GM19468 (cell line): ENCODE measurements around the gene THSD4.

Experiments
- ATAC-seq: cut with Tn5 transposase; IDR thresholded peaks from one replicate; pipeline ENCODE4 v1.9.1; 2021; ENCODE audit warnings: mild to moderate bottlenecking, moderate library complexity, moderate number of reproducible peaks; ENCODE audit not compliant: unreplicated experiment; ENCODE audit errors: extremely low read depth

Gene THSD4

DNA sequence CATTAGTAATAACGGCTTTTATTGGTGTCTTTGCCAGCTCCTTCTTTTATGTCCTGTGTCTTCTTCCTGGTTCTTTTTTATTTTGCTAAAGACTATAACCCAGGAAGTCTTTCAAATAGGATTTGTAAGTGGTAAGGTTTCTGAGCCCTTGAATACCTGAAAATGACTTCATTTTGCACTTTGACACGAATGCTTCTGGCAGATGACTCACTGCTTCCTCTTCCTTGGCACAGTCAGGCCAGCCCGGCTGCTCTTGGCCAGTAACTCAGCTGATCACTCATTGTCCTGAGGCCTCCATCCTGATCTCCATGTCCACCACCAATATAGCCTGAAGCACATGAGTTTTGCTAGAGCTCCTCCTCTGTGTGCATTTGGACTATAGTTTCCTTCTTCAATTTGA is 646.4 kb downstream of the THSD4 start:
- ATAC-seq, result no peak

DNA sequence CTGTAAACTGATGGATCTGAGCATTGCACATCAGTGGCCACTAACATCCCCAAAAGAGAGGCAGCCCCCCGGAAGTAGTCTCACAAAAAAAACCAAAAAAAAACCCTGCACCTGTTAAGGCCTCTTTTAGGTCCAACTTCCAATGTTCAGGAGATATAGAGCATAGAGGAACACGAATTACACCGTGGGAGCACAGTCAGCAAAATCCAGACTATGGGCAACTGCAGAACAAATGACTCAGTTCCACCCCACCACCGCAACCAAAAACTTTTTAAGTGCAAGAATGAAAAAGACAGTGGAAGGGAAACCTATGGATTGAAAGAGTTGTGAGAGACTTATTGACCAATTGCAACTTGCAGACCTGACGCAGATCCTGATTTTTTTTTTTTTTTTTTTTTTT is 652.9 kb downstream of the THSD4 start:
- no peak for ATAC-seq

DNA sequence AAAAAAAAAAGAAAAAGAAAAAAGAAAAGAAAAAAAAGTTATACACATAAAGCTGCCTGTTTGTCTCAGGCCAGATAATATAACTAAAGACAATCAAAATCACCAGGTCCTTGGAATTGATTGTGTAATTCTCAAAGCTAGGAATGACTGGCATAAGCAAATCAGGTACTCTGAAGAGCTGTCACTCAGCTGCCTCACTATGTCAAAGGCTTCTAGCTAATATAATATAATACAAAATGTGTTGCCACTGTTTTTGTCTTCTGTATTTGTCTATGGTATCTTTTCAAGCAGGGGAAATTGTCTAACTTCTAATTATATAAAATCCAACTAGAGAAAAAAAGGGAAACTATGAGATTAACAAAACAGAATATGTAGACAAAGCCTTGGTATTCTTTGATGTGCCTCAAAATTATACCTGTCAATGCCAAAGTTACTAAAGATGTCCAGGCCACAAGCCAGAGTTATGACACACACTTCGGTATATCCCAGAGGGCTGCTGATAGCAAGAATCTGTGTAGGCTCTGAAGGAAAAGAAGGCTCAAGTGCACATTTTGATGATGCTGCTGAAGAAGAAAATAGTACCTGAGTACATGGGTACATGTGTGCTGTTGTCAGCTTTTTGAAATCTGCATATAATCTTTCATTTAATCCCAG is 658.1 kb downstream of the THSD4 start:
- no peak for ATAC-seq

DNA sequence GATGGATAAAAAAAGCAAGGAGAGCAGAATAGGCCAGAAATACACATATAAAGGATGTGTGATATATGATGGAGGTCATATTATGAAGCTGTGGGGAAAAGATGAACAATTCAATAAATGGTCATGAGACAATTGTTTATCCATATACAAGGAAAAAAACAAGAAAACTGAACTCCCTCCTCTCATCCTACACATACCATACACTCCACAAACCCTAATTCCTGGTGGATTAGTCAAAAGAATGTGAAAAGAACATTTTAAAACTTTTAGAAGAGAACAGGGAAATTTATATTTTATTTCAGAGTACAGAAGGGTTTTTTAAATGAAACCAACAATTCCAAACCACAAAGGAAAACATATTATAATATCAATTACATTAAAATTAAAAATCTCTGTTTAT is 660.6 kb downstream of the THSD4 start:
- no peak for ATAC-seq

DNA sequence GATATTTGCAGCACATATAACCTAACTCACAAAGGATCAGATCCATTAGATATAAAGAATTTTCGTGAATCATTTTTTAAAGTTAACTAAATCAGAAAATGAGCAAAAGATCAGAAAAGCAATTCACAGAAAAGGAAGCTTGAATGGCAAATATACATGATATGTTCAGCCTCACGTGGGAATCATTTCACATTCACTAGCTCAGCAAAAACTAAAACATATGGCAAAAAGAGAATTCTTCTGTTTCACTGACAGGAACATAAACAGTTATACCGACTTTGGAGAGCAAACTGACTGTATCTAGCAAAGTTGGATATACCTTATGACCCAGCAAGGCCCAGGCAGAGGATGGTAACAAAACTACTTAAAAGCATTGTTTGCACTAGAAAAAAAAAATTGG is 661.0 kb downstream of the THSD4 start:
- ATAC-seq, result no peak

DNA sequence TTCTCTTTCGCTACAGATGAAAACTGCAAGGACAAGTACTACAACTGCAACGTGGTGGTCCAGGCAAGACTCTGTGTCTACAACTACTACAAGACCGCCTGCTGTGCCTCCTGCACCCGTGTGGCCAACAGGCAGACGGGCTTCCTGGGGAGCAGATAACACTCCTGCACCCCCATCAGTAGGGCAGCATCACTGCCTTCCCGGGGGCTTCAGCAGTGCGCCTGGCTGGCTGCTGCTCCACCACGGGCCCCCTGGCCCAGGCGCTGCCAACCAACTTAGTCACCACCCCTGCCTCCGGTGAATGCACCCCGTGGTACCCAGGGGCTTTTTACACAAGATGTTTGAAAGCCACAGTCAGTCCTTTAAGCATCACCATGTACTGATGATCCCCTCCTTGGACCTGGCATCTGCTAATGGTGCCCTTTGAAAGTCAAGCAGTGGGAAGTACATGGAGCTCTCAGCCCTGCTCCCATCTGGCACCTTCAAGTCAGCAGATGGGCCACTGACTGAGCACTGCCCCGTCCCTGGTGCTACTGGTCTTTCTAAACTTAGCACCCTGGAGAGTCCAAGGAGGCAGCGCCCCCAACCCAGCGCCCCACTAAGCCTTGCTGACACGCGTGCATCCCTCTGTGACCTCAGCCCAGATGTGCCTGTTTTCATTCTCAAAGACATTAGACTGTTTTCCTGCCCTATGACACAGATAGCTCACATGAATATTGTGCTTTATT is 662.1 kb downstream of the THSD4 start:
- no peak for ATAC-seq

DNA sequence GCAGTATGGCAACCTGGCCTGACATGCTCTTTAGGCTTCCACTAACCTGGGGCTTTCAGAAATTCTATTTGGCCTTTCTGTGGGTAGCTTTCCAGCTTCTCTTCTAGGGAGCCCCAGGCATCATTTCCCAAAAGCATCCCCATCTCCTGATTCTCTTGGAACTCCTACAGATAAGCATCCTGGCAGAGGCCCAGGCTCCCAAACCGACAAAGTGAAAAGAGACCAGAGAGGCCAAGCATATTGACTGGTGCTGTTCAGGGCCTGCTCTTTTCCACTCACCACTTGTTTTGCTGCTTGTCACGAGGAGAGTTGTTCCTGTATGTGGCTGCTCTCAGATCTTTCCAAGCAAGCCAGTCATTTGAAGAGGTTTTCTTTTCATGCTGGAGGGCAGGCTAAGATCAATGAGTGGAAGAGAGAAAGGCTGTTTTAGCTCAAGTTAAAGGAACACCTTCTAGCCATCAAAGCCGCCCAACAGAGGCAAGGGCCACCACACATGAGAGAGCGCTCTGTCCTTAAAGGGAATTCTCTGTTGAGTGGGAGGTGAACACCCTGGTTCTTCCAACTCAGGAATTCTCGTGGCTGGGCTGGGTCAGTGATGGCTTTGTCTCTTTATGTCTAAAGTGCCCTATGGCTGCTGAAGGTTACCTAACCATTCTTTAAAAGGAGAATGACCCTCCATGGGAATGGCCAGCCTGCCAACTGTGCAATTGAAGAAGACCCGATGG is 664.0 kb downstream of the THSD4 start:
- ATAC-seq, result no peak

DNA sequence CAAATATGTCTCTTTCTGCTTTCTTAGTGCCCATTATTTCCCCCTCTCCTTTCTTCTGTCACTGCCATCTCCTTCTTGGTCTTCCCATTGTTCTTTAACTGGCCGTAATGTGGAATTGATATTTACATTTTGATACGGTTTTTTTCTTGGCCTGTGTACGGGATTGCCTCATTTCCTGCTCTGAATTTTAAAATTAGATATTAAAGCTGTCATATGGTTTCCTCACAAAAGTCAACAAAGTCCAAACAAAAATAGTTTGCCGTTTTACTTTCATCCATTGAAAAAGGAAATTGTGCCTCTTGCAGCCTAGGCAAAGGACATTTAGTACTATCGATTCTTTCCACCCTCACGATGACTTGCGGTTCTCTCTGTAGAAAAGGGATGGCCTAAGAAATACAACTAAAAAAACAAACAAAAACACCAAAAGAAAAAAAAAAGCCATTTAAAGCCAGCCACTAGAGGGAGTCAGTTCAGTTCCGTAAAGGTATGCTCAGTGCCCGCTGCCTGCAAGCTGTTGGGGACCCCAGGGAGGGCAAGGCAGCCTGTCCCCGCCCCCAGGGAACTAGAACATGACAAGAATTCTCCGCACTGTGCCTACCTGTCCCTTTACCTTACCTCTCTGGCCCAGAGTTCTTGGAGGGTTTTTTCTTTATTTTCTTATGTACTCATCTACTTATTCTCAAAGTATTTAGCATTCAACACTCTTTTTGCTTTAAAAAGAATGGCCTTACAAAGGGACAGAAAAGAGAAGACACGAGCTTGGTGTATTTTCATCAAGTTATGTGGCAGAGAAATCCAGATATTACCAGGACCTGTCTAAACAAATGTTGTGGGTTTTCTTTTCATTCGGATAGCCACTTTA is 665.1 kb downstream of the THSD4 start:
- ATAC-seq, result no peak

DNA sequence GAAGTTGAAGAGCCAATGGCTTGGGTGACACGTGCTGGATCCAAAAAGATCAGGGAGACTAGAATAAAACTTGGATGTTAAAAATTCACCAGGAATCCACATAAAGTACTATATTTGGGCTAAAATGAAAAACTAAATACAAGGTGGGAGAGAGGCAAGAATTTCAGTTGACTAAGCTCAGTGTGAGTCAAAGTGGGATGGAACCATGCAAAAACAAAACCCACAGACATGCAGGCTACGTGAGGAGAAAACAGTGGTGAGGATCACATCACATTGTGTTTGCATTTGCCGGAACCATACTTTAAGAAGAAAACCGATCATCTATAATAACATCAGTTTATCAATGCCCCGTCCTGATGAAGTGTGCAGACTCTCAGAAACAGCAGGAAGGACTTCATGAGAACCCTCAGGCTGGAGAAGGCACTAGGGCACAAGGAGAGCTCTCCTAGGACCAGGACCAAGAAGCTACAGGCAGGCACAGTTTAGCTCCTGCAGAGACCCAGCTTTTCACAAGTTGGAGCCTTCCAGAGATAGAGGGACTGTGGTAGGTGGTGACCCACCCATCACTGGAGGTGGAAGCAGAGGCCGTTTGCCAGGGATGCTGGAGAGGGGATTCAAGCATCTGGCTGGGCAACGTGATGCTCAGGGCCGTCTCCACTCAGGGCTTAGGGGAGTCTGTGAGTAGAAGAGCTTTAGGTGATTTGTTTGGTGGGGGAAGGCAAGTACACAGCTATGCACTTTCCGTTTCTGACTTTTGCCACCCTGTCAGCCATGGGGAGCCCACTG is 666.1 kb downstream of the THSD4 start:
- no peak for ATAC-seq

DNA sequence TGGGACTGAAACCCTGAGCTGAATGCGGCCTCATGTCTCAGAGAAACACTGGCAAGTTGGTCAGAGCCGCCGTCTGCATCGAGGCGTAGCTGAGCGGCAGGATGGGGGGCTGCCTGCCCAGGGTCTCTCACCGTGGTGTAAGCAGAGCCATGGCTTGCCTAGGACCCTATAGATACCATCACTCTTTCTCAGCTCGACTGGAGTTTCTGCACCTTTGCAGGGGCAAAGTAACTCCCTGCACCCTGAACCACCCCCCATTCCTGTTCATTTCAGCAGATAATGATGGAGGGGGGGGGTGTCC is 666.6 kb downstream of the THSD4 start:
- no peak for ATAC-seq

DNA sequence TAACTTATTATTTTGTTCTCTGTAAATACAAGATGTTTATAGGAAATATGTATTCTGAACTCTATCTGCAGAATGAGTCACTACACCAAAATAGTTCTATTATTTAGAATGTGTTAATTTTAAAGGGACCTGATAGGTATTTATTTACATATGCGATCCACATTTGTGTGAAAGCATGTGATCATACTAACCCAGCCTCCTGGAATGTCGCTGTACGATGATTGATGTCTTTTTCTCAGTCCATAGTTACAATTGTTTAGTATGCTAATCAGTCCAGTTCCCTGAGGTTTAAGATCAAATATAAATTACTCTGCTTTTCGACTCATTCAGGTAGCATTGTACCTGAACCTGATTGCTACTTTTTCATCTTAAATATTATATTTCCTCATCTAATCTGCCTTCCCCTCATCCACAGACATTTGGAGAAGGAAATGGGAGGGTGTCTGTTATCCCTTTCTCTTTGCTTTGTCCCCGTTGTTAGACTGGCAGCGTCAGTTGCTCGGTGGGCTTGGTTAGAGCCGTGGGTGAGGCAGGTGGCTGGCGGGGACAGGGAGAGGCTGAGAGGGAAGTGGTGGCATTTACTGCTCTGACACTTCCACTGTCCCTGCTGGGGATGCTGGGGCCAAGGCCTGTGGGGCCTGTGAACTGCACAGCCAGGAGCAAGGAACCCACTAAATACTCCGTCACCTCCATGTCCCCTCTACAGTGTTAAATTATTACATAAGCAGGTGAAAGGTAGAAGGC is 667.3 kb downstream of the THSD4 start:
- no peak for ATAC-seq

DNA sequence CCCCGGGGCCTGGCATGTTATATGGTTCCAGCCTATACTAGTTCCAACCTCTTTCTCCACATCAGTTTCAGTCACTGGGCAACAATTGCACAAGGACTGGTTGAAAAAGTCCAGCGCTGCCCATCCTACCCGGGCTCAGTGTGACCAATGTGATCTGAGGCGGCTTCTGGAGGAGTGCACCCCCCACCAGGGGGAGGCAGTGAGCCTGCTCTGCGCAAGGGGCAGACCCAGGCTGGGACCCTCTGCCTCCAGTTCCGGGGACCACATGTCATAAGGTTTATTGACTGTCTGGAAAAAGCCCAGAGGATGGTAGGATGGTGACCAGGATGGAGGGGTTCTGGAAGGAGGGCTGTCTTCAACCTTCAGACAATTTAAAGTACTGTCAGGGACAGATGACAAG is 669.4 kb downstream of the THSD4 start:
- no peak for ATAC-seq

DNA sequence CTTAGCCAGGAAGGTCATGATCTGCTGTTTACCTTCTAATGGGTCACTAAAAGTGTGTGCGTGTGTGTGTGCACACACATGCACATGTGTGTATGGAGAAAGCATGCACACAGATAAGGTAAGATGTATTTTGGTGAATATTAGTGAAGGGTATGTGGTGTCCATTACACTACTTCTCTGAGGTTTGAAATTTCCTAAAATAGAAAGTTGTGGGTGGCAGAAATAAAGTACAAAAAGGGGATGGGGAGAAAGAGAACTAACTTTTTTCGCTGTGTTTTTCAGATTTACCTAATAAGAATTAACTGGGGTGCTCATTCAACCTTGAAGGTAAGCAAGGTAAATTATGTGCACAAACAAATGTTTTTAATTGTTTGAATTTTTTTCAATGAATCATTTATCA is 670.7 kb downstream of the THSD4 start:
- ATAC-seq, result no peak

DNA sequence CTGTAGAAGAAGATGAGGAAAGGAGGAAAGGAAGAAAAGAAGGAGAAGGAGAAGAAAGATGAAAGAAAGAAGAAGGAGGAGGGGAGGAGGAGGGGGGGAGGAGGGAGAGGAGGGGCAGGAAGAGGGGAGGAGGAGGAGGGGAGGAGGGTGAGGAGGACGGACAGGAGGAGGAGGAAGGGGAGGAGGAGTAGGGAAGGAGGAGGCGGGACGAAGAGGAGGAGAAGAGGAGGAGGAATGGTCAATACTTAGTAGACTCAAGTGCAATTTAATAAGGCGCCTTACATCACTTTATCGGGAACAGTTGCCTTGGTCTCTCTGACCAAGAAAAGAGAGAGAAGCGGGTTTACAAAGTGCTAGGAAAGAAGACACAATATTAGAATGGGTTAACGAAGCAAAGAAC is 671.4 kb downstream of the THSD4 start:
- ATAC-seq, result no peak

DNA sequence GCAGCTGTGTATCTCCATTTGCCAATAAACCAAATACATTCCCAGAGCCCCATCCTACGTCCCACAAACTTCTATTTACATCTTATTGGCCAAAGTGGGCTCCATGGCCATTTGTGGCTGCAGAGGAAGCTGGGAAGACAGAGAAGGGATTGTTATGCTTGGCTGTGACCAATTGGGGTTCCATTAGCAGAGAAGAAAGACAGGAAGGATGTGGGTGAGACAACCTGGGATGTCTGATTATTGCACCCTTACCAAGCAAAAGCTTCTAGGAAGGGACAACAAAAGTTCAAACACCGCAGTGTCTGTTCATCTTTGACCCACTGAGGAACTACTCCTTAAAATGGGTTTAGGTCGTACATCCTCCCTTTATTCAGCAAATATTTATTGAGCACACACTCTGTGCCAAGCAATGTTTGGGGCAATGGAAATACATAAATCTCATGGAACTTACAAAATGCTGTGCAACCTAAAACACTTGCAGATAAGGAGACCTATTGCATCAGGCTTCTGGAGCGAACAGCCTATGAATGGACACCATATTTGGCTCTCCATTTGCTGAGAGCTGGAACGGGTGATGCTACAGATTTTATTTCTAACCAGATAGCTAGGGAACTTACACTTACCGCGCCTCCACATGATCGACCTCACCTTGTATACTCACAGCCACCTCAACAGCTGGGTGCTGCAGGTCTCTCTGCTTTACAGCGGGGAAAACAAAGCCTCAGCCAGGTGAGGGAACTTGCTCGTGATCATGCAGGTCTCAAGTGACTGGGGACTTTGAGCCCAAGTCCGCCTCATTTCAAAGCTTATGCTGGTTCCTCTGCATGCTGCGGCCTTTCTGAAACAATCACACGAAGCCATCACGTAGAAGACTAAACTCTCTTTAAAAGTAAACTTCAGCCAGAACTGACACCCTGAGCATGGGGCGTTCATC is 673.6 kb downstream of the THSD4 start:
- ATAC-seq, result no peak

DNA sequence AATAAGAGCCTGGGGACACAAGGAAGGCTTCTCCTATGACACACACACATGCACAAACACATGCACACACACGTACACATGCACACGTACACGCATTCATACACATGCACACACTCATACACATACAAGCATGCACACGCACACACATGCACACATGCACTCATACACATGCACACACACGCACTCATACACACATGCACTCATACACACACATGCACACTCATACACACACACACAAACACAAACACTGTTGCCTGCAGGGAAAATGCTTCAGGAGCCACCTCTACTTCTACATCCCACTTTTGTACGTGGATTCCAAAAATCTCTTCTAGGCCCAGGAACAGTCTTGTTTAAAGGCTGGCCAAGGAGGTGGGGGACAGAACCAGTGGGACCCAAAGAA is 674.3 kb downstream of the THSD4 start:
- ATAC-seq, result no peak

DNA sequence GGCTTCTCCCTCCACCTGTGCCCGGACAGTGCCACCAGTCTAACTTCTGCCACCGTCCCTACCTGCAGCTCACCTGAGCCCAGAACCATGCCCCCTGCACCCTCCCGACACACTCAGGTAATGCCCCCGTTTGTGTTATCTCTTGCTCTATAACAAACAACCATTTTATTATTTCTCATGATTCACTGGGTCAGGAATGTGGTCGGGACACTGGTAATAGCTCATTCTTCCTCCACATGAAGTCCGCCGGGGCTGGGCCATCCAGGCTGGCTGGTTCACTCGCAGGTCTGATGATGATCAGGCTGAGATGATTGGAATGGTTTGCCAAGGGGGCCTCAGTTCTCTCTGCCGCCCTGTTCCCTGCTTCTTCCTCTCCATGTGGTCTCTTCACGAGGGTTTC is 674.8 kb downstream of the THSD4 start:
- no peak for ATAC-seq

DNA sequence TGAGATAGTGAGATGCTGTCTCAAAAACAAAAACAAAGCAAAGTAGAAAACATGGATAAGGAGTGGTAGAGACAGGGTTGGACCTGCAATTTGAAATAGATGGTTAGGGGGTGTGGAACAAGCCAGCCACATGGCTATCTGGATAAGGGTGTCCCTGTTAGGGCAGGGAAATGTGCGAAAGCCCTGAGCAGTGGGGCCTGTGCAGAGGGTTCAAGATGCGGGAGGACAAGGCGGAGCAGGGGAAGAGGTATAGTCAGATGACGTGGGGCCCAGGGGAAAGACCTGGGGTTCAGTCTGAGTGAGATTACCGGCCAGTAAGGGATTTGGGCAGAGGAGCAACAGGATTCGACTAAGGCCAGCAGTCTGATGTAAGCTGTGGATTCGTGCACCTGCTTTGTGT is 676.7 kb downstream of the THSD4 start:
- no peak for ATAC-seq
